ENCODE results near the gene DDX10.
"Not testable (repeated sequence)": the region's sequence is repeated elsewhere in the genome, so short reads cannot be mapped to it uniquely, and the experiment has no call there.

The DDX10 gene

DNA sequence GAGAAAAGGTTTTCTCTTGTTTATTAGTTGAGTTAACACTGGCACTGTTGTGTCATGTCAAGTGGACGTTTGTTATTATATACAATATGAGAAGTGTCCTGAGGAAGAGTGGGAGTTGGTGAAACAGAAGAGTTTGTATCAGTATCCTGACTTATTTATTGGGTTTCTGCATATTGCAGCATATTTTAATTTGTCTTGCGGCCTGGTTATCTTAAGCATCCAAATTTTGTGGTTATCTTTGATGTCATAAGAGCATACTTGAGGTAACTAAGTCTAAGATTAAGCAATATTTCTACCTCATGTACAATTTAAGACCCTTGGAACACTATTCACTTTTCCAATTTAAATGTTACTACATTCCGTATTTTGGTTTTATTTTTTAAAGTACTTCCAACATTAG, 103.5 kb downstream of the DDX10 start:
- no peak overlapping the region for H3K4me3 ChIP-seq (ENCODE audit: low read depth, low read length)

DNA sequence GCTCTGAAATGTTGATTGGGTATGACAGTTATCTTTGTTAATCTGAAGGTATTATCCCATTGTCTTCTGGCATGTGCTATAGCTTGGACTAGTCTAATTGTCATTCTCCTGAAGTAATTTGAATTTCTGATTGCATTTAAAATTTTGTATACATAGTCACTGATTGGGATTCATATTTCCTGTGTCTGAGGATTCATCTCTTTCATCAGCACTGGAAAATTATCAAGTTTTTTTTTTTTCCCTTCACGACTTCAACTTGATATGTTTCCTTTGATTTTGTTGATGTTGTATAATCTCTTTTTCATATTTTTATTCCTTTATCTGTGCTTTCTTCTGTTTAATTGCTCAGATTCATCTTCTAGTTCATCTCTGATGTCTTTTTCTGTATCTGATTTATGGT, 104.1 kb downstream of the DDX10 start:
- H3K4me3 ChIP-seq (ENCODE audit: low read depth, low read length): no peak overlapping the region

DNA sequence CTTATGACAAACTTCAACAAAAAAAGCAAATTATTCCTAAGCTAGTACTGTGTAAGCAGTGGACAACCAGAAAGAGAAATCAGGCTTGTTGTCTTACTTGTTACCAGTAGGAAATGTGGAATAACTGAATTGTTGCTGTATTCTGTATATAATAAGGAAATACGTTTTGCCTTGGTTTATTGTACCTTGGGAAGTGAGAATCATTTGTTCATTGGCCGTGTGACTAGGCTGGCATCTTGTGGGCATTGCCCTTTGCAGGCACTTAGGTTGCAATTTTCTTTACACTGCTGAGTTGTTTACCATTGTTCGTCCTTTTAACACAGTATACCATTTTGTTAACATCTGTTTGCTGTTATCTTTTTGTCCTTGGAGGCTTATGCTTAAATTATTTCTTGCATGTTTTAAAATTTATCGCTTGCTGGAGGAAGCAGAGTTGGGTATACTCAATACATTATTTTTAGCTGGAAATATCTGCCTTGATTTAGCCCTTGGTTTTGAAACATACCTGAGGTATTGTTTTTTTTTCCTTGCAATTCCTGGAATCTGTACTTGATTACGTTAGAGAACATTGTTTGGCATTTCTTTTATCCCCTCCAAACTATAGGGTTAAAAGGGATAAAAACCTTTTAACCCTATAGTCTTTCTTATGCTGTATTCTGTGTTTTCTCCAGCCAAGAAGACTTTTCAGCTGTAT, 109.3 kb downstream of the DDX10 start:
- no peak overlapping the region for H3K4me3 ChIP-seq (ENCODE audit: low read depth, low read length)

DNA sequence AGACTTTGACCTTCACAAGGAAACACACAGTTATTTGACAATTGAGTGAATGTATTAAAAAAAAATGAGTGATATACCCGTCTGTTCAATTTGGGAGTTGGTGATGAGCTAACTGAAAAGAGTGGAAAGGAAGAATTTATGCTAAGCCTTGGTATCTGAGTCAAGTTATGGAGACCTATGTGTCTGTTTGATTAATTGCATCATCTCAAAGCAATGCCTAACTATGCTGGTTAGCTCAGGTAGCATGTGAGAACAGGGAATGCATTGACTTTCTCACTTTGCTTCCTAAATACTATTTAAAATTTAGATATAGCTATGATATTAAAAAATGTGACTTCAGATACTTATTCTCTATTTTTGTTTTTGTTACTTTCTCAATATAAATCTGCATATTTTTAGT, 110.5 kb downstream of the DDX10 start:
- no peak overlapping the region for H3K4me3 ChIP-seq (ENCODE audit: low read depth, low read length)

DNA sequence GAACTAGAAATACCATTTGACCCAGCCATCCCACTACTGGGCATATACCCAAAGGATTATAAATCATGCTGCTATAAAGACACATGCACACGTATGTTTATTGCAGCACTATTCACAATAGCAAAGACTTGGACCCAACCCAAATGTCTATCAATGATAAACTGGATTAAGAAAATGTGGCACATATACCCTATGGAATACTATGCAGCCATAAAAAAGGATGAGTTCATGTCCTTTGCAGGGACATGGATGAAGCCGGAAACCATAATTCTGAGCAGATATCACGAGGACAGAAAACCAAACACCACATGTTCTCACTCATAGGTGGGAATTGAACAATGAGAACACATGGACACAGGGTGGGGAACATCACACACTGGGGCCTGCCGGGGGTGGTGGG, 114.3 kb downstream of the DDX10 start:
- H3K4me3 ChIP-seq (ENCODE audit: low read depth, low read length): not testable (repeated sequence)

DNA sequence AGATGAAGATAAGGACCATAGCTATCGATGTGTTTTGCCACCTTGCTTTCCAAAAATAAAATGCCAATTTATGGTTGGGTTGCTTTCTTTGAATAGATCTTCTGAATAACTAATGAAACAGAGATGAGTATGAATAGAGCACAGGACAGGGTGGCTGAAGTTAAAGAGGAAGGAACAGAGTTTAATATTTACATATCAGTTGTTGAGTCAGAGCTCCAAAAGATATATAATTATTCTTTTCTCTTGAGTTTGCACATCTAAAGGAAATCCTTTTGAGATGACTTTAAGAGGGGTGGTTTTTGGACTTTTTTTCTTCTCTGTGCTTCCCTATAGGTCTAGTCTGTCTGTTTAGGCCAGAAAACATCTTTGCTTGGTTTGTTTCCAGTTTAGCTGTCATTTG, 115.2 kb downstream of the DDX10 start:
- no peak overlapping the region for H3K4me3 ChIP-seq (ENCODE audit: low read depth, low read length)

DNA sequence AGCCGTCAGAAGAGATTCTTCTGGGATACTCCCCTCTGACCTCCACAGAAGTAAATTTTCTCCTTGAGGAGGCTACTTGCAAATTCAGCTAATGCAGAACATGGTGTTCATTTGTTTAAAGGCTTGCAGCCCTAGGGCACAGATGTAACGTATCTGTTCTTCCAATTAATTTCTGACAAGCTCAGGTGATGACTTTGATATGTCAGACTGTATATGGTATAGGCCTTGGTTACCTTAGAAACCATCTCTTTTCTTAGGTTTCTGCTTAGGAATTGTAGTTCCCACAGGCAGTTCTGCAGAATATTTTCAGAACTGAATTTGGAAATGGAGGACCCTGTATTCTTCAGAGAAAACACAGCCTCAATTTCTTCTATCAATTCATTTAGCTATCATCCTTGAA, 117.1 kb downstream of the DDX10 start:
- H3K4me3 ChIP-seq (ENCODE audit: low read depth, low read length): no peak overlapping the region

DNA sequence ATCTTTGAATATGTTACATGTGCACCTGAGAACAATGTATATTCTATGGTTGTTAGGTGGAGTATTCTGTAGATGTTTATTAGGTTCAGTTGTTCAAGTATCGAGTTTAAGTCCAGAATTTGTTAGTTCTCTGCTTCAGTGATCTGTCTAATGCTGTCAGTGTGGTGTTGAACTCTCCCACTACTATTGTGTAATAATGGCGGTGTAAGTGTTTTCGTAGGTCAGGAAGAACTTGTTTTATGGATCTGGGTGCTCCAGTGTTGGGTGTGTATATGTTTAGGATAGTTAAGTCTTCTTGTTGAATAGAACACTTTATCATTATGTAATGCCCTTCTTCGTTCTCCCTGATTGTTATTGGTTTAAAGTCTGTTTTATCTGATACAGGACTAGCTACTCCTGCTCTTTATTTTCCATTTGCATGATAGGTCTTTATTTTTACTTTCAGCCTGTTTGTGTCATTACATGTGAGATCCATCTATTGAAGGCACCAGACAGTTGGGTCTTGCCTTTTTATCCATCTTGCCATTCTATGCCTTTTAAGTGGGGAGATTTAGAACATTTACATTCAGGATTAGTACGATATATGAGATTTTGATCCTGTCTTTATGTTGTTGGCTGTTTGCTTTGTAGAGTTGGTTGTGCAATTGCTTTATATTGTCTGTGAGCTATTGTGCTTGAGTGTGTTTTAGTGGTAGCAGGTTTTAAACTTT, 121.6 kb downstream of the DDX10 start:
- H3K4me3 ChIP-seq (ENCODE audit: low read depth, low read length): no peak overlapping the region

DNA sequence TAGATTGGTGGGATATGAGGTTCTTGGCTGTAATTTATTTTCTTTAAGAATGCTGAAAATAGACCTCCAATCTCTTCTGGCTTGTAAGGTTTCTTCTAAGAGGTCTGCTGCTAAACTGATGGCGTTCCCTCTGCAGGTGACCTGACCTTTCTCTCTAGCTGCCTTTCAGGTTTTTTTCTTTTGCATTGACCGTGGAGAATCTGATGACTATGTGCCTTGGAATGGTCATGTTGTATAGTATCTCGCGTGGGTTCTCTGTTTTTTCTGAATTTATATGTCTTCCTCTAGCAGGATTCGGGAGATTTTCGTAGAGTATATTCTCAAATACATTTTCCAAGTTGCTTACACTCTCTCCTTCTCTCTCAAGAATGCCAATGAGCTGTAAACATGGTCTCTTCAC, 122.2 kb downstream of the DDX10 start:
- no peak overlapping the region for H3K4me3 ChIP-seq (ENCODE audit: low read depth, low read length)

DNA sequence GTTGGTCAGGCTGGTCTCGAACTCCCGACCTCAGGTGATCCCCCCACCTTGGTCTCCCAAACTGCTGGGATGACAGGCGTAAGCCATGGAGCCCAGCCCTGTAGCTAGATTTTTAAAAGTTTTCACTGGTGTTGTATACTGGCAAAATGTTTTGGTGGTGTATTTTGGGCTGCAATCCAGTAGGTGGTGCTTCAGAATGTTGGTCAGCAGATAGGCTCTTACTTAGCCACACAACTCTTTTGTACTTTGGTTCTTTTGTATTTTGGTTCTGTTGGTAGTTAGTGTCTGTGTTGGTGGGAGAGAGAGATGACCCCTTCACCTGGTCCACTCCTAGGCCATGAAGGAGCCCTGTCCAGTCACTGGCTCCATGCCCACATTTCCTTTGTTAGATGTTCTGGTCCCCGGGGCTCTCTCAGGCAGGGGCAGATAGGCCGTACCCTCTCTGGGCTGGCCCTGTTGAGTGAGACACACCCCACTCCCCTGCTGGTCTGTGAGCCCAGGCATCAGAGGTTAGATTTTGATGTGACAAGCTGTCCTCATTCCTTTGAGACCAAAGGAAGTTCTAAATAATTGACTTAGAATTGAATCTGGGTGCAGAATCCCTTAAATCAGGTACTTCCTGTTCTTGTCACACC, 123.8 kb downstream of the DDX10 start:
- H3K4me3 ChIP-seq (ENCODE audit: low read depth, low read length): no peak overlapping the region

DNA sequence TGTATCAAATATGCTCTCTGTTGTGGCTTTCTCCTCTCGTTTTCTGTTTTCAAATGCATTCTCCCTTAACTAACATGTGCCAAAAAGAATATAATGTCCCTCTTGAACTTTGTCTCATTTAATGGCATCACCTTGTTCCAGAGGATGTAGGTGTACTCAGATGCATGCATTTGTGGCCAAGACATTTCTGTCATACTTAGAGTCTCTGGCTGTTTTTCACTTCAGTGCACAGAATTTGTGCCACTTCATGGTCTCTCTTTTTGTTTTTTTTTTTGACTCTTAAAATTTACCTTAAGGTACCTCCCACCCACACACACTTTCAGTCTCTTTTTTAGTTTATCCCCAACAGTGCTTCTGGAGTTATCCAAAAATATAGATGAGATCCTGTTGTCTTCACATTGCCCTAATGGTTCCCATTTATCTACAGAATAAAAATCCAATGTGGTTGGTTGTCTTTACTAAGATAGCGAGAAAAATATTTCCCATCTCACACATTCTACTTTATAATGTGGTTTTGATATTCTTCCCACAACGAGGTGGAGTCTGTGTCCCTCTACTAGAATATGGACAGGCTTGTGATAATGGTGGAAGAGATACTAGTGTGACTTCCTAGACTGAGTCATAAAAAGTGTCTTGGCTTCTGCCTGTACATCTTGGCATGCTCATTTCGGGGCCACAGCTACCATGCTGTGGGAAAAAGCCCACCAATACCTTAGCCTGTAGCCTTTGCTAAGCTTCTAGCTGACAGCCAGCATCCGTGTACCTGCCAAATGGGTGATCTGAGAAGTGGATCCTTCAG, 125.8 kb downstream of the DDX10 start:
- H3K4me3 ChIP-seq (ENCODE audit: low read depth, low read length): no peak overlapping the region

DNA sequence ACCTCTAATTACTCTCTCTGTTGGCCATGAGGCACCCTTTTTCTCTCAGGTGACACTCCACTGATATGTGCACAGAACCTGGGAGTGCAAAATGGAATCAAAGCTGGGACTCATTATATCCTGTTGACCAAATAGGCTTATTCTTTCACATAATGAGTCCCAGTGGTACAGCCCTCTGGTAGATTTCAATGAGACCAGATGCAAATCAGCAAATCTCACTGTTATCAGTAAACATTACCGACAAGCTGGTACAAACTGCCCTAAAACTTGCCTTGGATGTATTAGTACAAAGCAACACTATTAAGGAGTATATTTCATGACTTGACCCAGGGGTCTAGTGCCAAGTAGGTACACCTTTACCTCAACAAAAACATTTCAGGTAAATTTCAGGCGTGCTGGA, 128.3 kb downstream of the DDX10 start:
- H3K4me3 ChIP-seq (ENCODE audit: low read depth, low read length): no peak overlapping the region

DNA sequence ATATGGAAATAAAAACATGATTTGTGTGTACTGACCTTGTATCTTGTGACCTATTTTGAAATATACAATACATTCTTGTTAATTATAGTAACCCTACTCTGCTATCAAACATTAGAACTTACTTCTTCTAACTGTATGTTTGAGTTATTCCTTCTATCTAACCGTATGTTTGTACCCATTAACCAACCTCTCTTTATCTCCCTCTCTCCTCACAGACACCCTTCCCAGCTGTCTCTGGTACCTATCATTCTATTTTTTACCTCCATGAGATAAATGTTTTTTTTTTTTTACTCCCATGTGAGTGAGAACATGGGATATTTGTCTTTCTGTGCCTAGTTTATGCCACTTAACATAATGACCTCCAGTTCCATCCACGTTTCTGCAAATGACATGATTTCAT, 128.7 kb downstream of the DDX10 start:
- H3K4me3 ChIP-seq (ENCODE audit: low read depth, low read length): no peak overlapping the region

DNA sequence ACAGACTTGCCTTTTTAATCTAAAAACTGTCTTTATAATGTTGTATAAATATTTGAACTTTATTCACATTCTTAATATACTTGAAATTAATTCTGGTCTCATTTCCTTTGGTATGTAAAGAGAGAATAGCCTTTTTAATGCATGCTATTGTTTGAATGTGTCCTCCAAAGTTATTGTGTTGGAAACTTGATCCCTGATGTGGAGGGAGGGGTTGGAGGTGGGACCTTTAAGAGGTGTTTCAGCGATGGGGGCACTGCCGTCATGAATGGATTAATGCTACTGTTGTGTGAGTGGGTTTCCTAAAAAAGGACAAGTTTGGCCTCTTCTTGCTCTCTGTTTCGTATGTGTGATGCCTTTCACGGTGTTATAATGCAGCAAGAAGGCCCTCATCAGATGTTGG, 131.7 kb downstream of the DDX10 start:
- H3K4me3 ChIP-seq (ENCODE audit: low read depth, low read length): no peak overlapping the region

DNA sequence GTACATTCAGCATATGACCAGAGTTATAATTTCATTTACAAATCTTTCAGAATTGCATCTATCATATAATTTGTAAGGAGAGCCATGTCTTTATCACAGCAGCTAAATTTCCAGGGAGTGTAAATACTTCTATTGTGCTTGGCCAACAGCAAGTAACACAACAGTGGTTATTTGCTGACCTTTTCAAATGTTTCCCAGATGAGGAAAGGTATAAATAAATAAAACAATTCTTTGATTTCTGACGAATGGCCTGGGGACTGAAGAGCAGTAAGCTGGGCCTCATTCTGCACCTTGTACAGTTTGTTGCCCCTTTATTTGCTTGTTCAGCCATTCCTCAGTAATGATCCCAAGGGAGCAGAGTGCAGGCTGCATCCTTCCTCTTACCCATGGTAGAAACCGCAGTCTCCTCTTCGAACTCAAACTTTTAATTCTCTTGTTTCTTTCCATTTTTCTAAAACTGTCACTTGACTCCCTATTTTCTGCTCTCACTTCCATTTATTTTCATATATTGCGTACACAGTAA, 132.8 kb downstream of the DDX10 start:
- H3K4me3 ChIP-seq (ENCODE audit: low read depth, low read length): no peak overlapping the region

DNA sequence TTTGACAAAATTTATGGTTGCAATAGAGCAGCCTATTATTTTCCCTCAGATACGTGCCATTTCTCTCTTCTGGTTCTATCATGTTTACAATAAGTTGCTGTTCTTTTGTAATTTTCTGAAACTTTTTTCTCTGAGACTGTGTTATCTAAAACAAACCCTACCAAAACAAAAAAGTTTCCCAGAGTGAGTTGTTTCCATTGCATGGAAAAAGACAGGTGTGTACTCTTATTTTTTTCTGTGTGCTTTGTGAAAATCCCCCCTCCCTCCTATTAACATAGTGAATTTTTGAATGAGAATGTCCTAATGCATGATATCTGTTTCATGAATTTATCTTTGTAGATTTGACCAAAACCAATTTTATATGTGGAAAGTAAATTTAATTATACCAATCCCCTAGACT, 137.6 kb downstream of the DDX10 start:
- no peak overlapping the region for H3K4me3 ChIP-seq (ENCODE audit: low read depth, low read length)

DNA sequence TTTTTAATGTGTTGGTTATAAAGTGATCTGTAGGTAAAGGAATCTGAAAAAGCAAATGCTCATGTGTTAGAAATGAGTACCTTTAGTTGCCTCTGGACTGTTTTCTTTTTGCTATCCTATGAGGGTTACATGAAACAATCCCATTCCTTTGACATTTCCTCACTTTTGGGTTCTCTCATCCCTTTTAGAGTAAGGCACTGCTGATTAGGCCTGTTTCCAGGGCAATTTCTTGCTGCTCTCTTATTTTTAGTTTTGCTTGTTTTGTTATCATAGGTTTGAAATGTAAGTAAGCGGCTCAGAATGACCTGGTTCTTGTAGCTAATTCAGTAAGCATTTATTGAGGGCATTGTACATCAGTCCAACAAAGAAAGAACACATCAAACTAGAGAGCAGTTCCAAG, 138.9 kb downstream of the DDX10 start:
- H3K4me3 ChIP-seq (ENCODE audit: low read depth, low read length): no peak overlapping the region

DNA sequence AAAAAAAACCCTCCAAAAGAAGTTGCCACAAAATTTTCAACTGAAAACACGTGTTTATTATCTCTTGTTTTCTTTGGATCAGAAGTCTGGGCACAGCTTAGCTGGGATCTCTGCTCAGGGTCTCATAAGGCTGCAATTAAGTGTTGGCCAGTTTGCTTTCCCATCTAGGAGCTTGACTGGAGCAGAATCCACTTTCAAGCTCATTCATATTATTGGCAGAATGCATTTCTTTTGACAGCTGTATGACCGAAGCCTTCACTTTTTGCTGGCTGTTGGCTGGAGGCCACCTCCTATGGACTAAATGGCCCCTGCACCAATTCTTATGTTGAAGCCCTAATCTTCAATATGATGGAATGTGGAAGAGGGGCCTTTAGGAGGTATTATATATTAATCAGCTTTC, 139.6 kb downstream of the DDX10 start:
- H3K4me3 ChIP-seq (ENCODE audit: low read depth, low read length): no peak overlapping the region

DNA sequence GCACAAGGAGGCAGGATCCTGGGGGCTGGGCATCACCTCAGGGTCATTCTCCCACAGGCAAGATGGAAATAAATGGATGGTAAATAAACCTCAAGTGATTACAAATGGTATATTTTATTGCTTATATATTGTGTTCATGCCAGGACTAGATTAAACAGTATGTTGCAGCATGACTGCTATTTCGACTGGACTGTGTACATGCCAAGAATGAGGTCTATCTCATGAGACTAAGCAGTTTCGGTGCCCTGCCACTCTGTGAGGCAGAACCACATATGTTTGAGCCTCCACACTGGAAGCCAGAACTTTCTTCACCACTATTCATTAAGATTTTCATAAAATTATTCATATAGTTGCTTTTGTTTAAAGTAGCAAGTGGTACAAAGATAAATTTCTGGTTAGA, 140.2 kb downstream of the DDX10 start:
- no peak overlapping the region for H3K4me3 ChIP-seq (ENCODE audit: low read depth, low read length)

DNA sequence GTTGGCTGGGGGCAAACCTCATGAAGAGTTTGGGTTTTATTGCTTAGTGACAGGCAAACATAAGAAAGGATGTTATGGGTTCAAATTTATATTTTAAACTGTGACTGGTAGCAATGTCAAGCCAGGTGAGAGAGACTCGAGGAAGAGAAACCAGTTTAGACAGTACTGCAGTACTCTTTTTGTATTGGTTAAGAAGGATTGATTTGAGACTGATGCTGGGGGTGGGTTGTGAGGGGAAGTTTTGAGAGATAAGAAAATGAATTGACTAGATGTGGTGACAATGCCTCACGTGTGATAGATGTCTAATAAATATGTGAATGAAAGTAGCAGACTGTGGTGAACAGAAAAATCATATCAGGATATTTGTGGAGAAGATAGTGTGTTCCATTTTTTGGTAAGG, 142.4 kb downstream of the DDX10 start:
- no peak overlapping the region for H3K4me3 ChIP-seq (ENCODE audit: low read depth, low read length)

DNA sequence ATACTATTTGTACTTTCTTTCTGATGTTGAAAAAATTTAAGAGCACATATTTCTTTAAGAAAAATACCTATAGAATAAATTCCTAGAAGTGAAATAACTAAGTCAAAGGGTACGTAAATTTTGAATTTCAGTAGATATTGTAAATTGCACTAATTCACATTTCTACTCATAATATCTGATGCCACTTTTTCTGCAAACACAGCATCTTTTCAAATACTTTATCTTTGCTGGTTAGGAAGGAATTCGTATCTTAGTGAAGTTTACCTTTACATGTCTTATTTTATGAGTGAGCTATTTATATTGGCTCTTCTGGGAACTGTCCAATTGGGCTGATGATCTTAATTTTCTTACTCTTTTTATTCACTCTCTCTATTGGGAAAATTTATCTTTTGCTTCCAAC, 148.2 kb downstream of the DDX10 start:
- H3K4me3 ChIP-seq (ENCODE audit: low read depth, low read length): no peak overlapping the region
